Adrenal gland (tissue), 12 donors: ENCODE data around the gene C2CD3. TPM values are rescaled to one million over a fixed set of nuclear protein-coding genes. Genes with fewer than 3 reads are reported as not detected.

Experiments used
- DNase-seq, 7 donors: peaks; one replicate each; pipeline ENCODE4 v3.0.0-alpha.2; 2019 to 2020
- H3K27ac ChIP-seq, 5 donors: fragments of 200-600 bp; sonication (generic) in 4 of 5; 1 replicate in 3 of 5; 2 replicates in 2 of 5; pipeline versions ENCODE4 v1.5.1 to v1.8.0; 2016 to 2020; ENCODE audit warnings: mild to moderate bottlenecking in 1 of 5
- H3K27me3 ChIP-seq: fragments of 200-600 bp; 2 replicates; pipeline ENCODE4 v1.8.0; 2021
- H3K36me3 ChIP-seq, 2 donors: fragments of 200-600 bp; replicated peaks in 1 of 2; 1 replicate in 1 of 2; 2 replicates in 1 of 2; pipeline versions ENCODE4 v1.5.1 to v1.8.0; 2018 to 2022
- H3K4me1 ChIP-seq, 2 donors: fragments of 200-600 bp; replicated peaks in 1 of 2; 1 replicate in 1 of 2; 2 replicates in 1 of 2; pipeline versions ENCODE4 v1.5.1 to v1.8.0; 2018 to 2021
- H3K4me3 ChIP-seq, 4 donors: fragments of 200-600 bp; sonication (generic) in 3 of 4; one replicate each; pipeline ENCODE4 v1.5.1; 2016 to 2018
- H3K9me3 ChIP-seq, 3 donors: fragments of 200-600 bp; sonication (generic) in 1 of 3; replicated peaks in 1 of 3; 1 replicate in 2 of 3; 2 replicates in 1 of 3; pipeline versions ENCODE4 v1.5.1 to v1.8.0; 2016 to 2021
- POLR2A ChIP-seq, 2 donors: fragments of 450-650 bp; IDR thresholded peaks; one replicate each; pipeline ENCODE4 v1.6.1; 2017; ENCODE audit warnings: antibody characterized with exemption in 2 of 2, mild to moderate bottlenecking in 2 of 2, moderate library complexity in 1 of 2
- WGBS, 4 donors: extraction: QIAGEN DNeasy Blood & Tissue Kit in 2 of 4; methylation state at CpG; one replicate each; pipeline versions ENCODE4 v1.1.5 to v1.1.7; 2013 to 2017; 5-methylcytosine and 5-hydroxymethylcytosine counted together
- intact Hi-C, 2 donors: fragments of 100-400 bp; cut with DNase I; formaldehyde crosslinking; loops; one replicate each; pipeline versions ENCODE4 v1.14.1 to v1.15.0; 2022 to 2023
- polyA plus RNA-seq, 3 donors: library from polyadenylated mRNA; stranded (reverse); fragments of 200-250 nt in 2 of 3; fragments of 350-450 nt in 1 of 3; fragmentation: Illumina TruSeq in 1 of 3; extraction: RNeasy Lipid Tissue Mini Kit (QIAGEN cat#74804) in 1 of 3; gene quantifications; one replicate each; pipeline ENCODE4 v1.2.3, GENCODE V29; 2013 to 2014
- total RNA-seq, 9 donors: library from RNA; depleted of rRNA in 4 of 9; stranded (reverse); fragments of >200 nt in 4 of 9; fragments of 120-200 nt in 1 of 9; fragmentation: NEBNext Ultra II Directional in 1 of 9; extraction: Animal tissue kit (Norgen Biotek cat#: 25700) in 1 of 9; gene quantifications; one replicate each; pipeline versions ENCODE4 v1.1.0 to v1.2.4, GENCODE V29; 2013 to 2023
- TF ChIP-seq, protein P1 (sequence below), 6 experiments: fragments of 450-650 bp in 4 of 6; fragments of 200-600 bp in 2 of 6; sonication (generic) in 1 of 6; IDR thresholded peaks; 1 replicate in 5 of 6; 2 replicates in 1 of 6; pipeline versions ENCODE4 v1.5.1 to v1.8.0; 2016 to 2021; ENCODE audit warnings: antibody characterized with exemption in 6 of 6, mild to moderate bottlenecking in 2 of 6, moderate library complexity in 1 of 6
- donor health status: healthy with polysubstance abuse.
- donor health status: Bipolar disorder and iron deficiency.
- donor health status: DM: yes; HTN: yes; CAD: no.
- donor health status: DM: no; HTN: no; CAD: no.
- donor health status: DM: no; HTN: no; CAD: no.
- donor health status: DM: yes; HTN: yes; CAD: no.

C2CD3 gene
- total and polyA plus RNA-seq, 12 donors = 14.5 to 42.8 (median 25.5) TPM

DNA sequence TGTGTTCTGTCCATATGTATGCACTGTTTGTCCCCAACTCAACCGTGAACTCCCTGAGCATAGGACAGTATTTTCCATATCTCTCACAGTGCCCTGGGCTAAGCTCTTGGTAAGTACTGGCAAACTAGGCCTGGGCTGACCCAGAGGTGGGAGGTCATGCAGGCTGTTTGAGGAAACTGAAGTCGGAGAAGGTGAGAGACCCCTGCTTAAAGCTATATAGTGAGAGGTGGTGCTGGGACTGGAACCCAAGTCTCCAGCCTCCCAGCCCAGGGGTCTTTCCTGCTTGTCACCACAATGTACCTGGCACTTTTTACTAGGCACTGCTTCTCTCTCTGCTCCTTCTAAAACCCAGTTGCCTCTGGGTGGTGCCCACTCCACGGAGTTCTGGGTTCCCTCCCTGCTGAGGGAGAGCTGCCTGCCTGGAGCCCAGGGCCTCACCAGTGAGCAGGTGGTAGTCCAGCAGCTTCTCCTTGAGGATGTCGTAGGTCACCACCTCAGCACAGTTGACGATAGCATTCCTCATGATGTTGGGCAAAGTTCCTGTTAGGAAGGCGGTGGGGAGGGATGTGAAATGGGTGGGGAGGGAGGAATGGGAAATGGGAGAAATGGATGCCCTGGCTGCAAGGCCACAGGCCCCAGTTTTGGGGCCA lies 166.6 kb downstream of the C2CD3 start:
- Histone ChIP-seq H3K36me3 (peaks cover 0 to 4% of the 10 kb centered on the region in 2 donors), H3K9me3 (no peaks in the 10 kb centered on the region), H3K4me3 (no peak overlapping the region), H3K27me3 (no peaks in the 10 kb centered on the region), H3K4me1 (no peaks in the 10 kb centered on the region), H3K27ac (no peak overlapping the region)
- WGBS, 4 donors = 85 to 92% (median 89%) methylated on average over 4 to 6 of the region's 6 CpGs
- DNase-seq = no peak
- intact Hi-C loops = no loop called here
- no peak for TF ChIP-seq POLR2A (IDR thresholded peaks at IDR 0.05)
- TF ChIP-seq, protein P1, sequence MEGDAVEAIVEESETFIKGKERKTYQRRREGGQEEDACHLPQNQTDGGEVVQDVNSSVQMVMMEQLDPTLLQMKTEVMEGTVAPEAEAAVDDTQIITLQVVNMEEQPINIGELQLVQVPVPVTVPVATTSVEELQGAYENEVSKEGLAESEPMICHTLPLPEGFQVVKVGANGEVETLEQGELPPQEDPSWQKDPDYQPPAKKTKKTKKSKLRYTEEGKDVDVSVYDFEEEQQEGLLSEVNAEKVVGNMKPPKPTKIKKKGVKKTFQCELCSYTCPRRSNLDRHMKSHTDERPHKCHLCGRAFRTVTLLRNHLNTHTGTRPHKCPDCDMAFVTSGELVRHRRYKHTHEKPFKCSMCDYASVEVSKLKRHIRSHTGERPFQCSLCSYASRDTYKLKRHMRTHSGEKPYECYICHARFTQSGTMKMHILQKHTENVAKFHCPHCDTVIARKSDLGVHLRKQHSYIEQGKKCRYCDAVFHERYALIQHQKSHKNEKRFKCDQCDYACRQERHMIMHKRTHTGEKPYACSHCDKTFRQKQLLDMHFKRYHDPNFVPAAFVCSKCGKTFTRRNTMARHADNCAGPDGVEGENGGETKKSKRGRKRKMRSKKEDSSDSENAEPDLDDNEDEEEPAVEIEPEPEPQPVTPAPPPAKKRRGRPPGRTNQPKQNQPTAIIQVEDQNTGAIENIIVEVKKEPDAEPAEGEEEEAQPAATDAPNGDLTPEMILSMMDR (IDR thresholded peaks at IDR 0.05) = no peak

DNA sequence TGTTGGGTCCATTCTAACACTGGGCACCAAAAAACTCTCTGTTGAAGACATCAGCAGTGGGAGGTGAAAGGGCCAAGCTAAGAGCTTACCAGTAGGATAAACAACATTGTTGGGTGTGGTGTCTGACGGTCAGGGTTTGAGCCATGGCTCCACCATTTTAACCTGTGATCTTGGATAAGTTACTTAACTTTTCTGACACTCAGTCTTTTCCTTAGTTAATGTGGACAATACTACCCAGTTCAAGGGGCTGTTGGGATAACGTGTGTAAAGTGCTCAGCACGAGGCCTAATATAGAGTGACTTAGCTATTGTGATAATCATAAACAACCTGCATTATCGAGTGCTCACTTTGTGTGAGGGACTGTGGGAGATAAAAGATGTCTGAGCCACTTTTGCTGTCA lies 168.0 kb downstream of the C2CD3 start:
- whole genome bisulfite sequencing, 4 donors = 95 to 98% (median 96%) methylated on average over 4 of the region's 4 CpGs
- no peak overlapping the region for H3K4me3 ChIP-seq

DNA sequence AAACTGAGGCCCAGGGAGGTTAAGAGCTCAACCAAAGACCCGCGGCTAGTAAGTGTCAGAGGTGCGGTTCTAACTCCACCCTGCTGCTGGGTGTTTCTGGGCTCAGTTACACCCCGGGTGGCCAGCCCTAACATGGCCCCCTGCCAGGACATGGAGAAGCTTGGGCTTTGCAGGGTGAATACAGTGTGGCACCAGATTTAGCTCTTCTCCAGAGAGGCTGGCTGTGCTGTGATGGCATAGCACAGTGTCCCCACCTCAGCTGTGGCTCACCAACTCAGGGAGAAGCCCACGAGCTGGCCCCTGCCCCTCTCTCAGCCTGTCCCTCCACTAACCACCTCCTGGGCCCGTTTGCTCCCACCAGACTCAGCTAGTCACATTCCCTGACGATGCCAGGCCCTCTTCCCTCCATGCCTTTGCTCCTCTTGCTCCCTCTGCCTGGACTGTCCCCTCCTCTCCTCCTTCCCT lies 168.9 kb downstream of the C2CD3 start:
- no peak for TF ChIP-seq POLR2A (IDR thresholded peaks at IDR 0.05)
- TF ChIP-seq, protein P1 (IDR thresholded peaks at IDR 0.05) = no peak
- intact Hi-C loops = no loop called here
- no peak overlapping the region for H3K27ac ChIP-seq
- H3K9me3 ChIP-seq = no peaks in the 10 kb centered on the region
- no peaks in the 10 kb centered on the region for H3K4me1 ChIP-seq
- 88 to 93% (median 90%) methylated on average over 5 to 7 of the region's 7 CpGs for WGBS, 4 donors
- peaks cover 0 to 4% of the 10 kb centered on the region in 2 donors for H3K36me3 ChIP-seq
- DNase-seq = no peak
- no peaks in the 10 kb centered on the region for H3K27me3 ChIP-seq
- H3K4me3 ChIP-seq = no peak overlapping the region

More for the DNA sequence above, 168.0 kb downstream of the C2CD3 start:
- no peak for DNase-seq
- no peaks in the 10 kb centered on the region for H3K4me1 ChIP-seq
- H3K36me3 ChIP-seq = peaks cover 0 to 4% of the 10 kb centered on the region in 2 donors
- intact Hi-C loops = no loop called here
- no peaks in the 10 kb centered on the region for H3K9me3 ChIP-seq
- H3K27me3 ChIP-seq = no peaks in the 10 kb centered on the region
- TF ChIP-seq, protein P1 (IDR thresholded peaks at IDR 0.05) = no peak
- TF ChIP-seq POLR2A (IDR thresholded peaks at IDR 0.05) = no peak
- H3K27ac ChIP-seq = no peak overlapping the region

DNA sequence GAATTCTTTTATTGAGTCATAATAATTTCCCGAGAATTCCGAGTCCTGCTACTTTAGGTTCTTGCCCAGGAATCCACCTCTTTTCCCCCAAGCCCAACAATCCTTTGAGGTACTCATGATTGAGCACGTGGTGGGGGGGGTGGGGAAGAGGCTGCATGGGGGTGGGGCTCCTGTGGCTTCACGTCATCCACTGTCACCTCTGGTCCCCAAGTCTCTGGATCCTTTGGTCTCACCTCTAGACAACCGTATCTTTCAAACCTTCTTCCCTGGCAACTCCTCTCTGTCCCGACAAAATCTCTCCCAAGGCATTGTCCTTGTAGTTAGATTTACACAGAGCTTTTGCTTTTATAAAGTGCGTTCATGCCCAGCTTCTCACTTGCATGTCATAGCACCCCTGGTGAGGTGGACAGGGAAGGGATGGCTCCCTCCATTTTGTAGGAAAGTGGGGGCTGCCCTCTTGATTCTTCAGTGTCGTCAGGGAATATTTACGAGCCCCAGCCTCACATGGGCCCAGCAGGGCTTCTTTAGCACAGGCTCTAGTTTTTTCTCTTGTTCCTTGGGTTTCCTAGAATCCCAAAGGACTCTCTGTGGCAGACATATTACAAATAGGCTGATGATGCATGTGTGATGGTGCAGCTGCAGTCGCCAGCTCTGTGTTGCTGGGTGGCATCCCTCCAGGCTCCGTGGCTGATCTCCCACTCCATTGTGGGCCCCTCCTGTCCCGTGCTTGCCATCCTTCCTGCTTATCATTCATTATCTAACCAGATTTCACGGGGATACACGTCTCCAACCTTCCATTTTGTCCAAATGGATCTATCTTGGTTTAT lies 170.3 kb downstream of the C2CD3 start:
- TF ChIP-seq, protein P1 (IDR thresholded peaks at IDR 0.05) = no peak
- no peak for TF ChIP-seq POLR2A (IDR thresholded peaks at IDR 0.05)
- no peak overlapping the region for H3K27ac ChIP-seq
- intact Hi-C loops = no loop called here
- H3K4me3 ChIP-seq = no peak overlapping the region
- H3K36me3 ChIP-seq = peaks cover 0 to 4% of the 10 kb centered on the region in 2 donors
- no peaks in the 10 kb centered on the region for H3K4me1 ChIP-seq
- 91 to 94% (median 93%) methylated on average over 14 of the region's 14 CpGs for WGBS, 4 donors
- no peaks in the 10 kb centered on the region for H3K27me3 ChIP-seq
- H3K9me3 ChIP-seq = no peaks in the 10 kb centered on the region
- no peak for DNase-seq
